ENCODE results near the gene ADGRA3.

GRCh38 chr4:22488106-22488505 lies 27.8 kb downstream of the ADGRA3 start:
- TF ChIP-seq CTCF (IDR thresholded peaks at IDR 0.05; ENCODE audit: insufficient read depth, low read length, poor library complexity, severe bottlenecking) (no peak), EZH2phosphoT487 (conservative IDR thresholded peaks at IDR 0.05; ENCODE audit: low read length) (no peak)

All from SU-DHL-6 (cell line).